Central memory CD8-positive, alpha-beta T cell (primary cell): ENCODE measurements around the gene PHF5A.
A peak's percentile ranks its signal among the peaks of the same experiment; 100 is the strongest.
"Not testable (repeated sequence)": the region's sequence is repeated elsewhere in the genome, so short reads cannot be mapped to it uniquely, and the experiment has no call there.

Source experiments
- ATAC-seq: fragments of 150-1000 bp; cut with Tn5 transposase; replicated peaks from 2 replicates; pipeline ENCODE4 v1.10.0; 2022; ENCODE audit warnings: mild to moderate bottlenecking, moderate FRiP score, moderate number of reproducible peaks; ENCODE audit not compliant: poor library complexity, severe bottlenecking; ENCODE audit errors: extremely low read depth
- DNase-seq, 2 donors: peaks; one replicate each; pipeline ENCODE4 v3.0.0; 2021; ENCODE audit warnings: low spot score in 2 of 2
- H3K27ac Mint-ChIP-seq: one replicate; pipeline ENCODE4 v1.8.0; 2022; ENCODE audit warnings: low read depth, mild to moderate bottlenecking, moderate library complexity, mixed read lengths
- H3K27me3 Mint-ChIP-seq: one replicate; pipeline ENCODE4 v1.8.0; 2022; ENCODE audit warnings: mixed read lengths
- H3K36me3 Mint-ChIP-seq: one replicate; pipeline ENCODE4 v1.8.0; 2022; ENCODE audit warnings: mild to moderate bottlenecking, moderate library complexity, mixed read lengths; ENCODE audit not compliant: insufficient read depth
- H3K4me1 Mint-ChIP-seq: one replicate; pipeline ENCODE4 v1.8.0; 2022; ENCODE audit warnings: mixed read lengths
- H3K4me3 Mint-ChIP-seq: one replicate; pipeline ENCODE4 v1.8.0; 2022; ENCODE audit warnings: mild to moderate bottlenecking, moderate library complexity, mixed read lengths
- H3K9me3 Mint-ChIP-seq: one replicate; pipeline ENCODE4 v1.8.0; 2022; ENCODE audit warnings: mixed read lengths

The PHF5A gene

GRCh38 chr22:41436322-41437113, 32.0 kb downstream of the PHF5A start:
- Mint-ChIP-seq H3K9me3 (no peaks in the 10 kb centered on the region), H3K27me3 (no peaks in the 10 kb centered on the region), H3K36me3 (peaks cover 46% of the 10 kb centered on the region), H3K27ac (peak overlapping the region; percentile 82), H3K4me1 (peaks cover 13% of the 10 kb centered on the region), H3K4me3 (no peak overlapping the region)
- DNase-seq (no peak), ATAC-seq (no peak)

GRCh38 chr22:41435560-41435959, 32.9 kb downstream of the PHF5A start:
- no peak for ATAC-seq
- Mint-ChIP-seq H3K9me3 (no peaks in the 10 kb centered on the region), H3K4me3 (no peak overlapping the region), H3K27me3 (no peaks in the 10 kb centered on the region), H3K36me3 (peaks cover 47% of the 10 kb centered on the region), H3K27ac (peak overlapping the region; percentile 82), H3K4me1 (peaks cover 19% of the 10 kb centered on the region)
- DNase-seq, result no peak

- not testable (repeated sequence) for H3K4me3 Mint-ChIP-seq, H3K27me3 Mint-ChIP-seq, H3K27ac Mint-ChIP-seq, H3K9me3 Mint-ChIP-seq, ATAC-seq, DNase-seq
- peaks cover 46% of the 10 kb centered on the region for H3K36me3 Mint-ChIP-seq
- peaks cover 19% of the 10 kb centered on the region for H3K4me1 Mint-ChIP-seq
Observed at GRCh38 chr22:41434361-41435003, 34.0 kb downstream of the PHF5A start.

GRCh38 chr22:41433480-41433879, 35.0 kb downstream of the PHF5A start:
- peaks cover 19% of the 10 kb centered on the region for H3K4me1 Mint-ChIP-seq
- not testable (repeated sequence) for H3K27me3 Mint-ChIP-seq, H3K9me3 Mint-ChIP-seq, DNase-seq, H3K27ac Mint-ChIP-seq, ATAC-seq, H3K4me3 Mint-ChIP-seq
- H3K36me3 Mint-ChIP-seq, result peaks cover 46% of the 10 kb centered on the region

GRCh38 chr22:41431656-41432055, 36.8 kb downstream of the PHF5A start:
- no peaks in the 10 kb centered on the region for H3K9me3 Mint-ChIP-seq
- H3K4me1 Mint-ChIP-seq, result peaks cover 19% of the 10 kb centered on the region
- no peak overlapping the region for H3K27ac Mint-ChIP-seq
- H3K27me3 Mint-ChIP-seq, result no peaks in the 10 kb centered on the region
- H3K4me3 Mint-ChIP-seq, result no peak overlapping the region
- DNase-seq, result no peak
- peaks cover 36% of the 10 kb centered on the region for H3K36me3 Mint-ChIP-seq
- no peak for ATAC-seq

GRCh38 chr22:41429951-41430332, 38.5 kb downstream of the PHF5A start:
- no peak for DNase-seq
- no peaks in the 10 kb centered on the region for H3K27me3 Mint-ChIP-seq
- H3K27ac Mint-ChIP-seq, result no peak overlapping the region
- no peak for ATAC-seq
- H3K9me3 Mint-ChIP-seq, result no peaks in the 10 kb centered on the region
- peaks cover 24% of the 10 kb centered on the region for H3K4me1 Mint-ChIP-seq
- H3K4me3 Mint-ChIP-seq, result no peak overlapping the region
- peaks cover 29% of the 10 kb centered on the region for H3K36me3 Mint-ChIP-seq

- Mint-ChIP-seq H3K27me3 (no peaks in the 10 kb centered on the region), H3K4me1 (peaks cover 24% of the 10 kb centered on the region), H3K9me3 (no peaks in the 10 kb centered on the region), H3K4me3 (no peak overlapping the region), H3K27ac (no peak overlapping the region), H3K36me3 (peaks cover 34% of the 10 kb centered on the region)
- DNase-seq (no peak), ATAC-seq (no peak)
Observed at GRCh38 chr22:41429232-41429950, 39.1 kb downstream of the PHF5A start.

GRCh38 chr22:41425660-41426365, 42.7 kb downstream of the PHF5A start:
- Mint-ChIP-seq H3K27ac (peak overlapping the region; percentile 82), H3K27me3 (no peaks in the 10 kb centered on the region), H3K9me3 (no peaks in the 10 kb centered on the region), H3K4me3 (no peak overlapping the region), H3K4me1 (peaks cover 22% of the 10 kb centered on the region), H3K36me3 (peaks cover 31% of the 10 kb centered on the region)
- ATAC-seq, result peak; percentile 64
- DNase-seq, result no peak

- no peak overlapping the region for H3K27ac Mint-ChIP-seq
- ATAC-seq (no peak), DNase-seq (no peak)
- H3K4me1 Mint-ChIP-seq, result peaks cover 23% of the 10 kb centered on the region
- H3K27me3 Mint-ChIP-seq, result no peaks in the 10 kb centered on the region
- peaks cover 19% of the 10 kb centered on the region for H3K36me3 Mint-ChIP-seq
- no peak overlapping the region for H3K4me3 Mint-ChIP-seq
- no peaks in the 10 kb centered on the region for H3K9me3 Mint-ChIP-seq
Observed at GRCh38 chr22:41418717-41419116, 49.8 kb downstream of the PHF5A start.

GRCh38 chr22:41417622-41418390, 50.7 kb downstream of the PHF5A start:
- no peaks in the 10 kb centered on the region for H3K27me3 Mint-ChIP-seq
- peaks cover 17% of the 10 kb centered on the region for H3K36me3 Mint-ChIP-seq
- DNase-seq (no peak), ATAC-seq (no peak)
- no peaks in the 10 kb centered on the region for H3K9me3 Mint-ChIP-seq
- no peak overlapping the region for H3K4me3 Mint-ChIP-seq
- no peak overlapping the region for H3K27ac Mint-ChIP-seq
- H3K4me1 Mint-ChIP-seq, result peaks cover 29% of the 10 kb centered on the region

- H3K36me3 Mint-ChIP-seq, result peaks cover 15% of the 10 kb centered on the region
- no peak overlapping the region for H3K27ac Mint-ChIP-seq
- no peaks in the 10 kb centered on the region for H3K27me3 Mint-ChIP-seq
- no peaks in the 10 kb centered on the region for H3K9me3 Mint-ChIP-seq
- peak overlapping the region; percentile 94 for H3K4me3 Mint-ChIP-seq
- DNase-seq (no peak), ATAC-seq (no peak)
- H3K4me1 Mint-ChIP-seq, result peaks cover 42% of the 10 kb centered on the region
Observed at GRCh38 chr22:41415554-41415953, 52.9 kb downstream of the PHF5A start.
